Upper lobe of left lung (tissue), 6 donors: ENCODE results near the gene FBXL17. TPM values are rescaled to one million over a fixed set of nuclear protein-coding genes. Genes with fewer than 3 reads are reported as not detected.

Experiments
- ATAC-seq, 2 donors: fragments of 200-7000 bp; cut with Tn5 transposase; one replicate each; pipeline ENCODE4 v1.9.1; 2022; ENCODE audit warnings: mild to moderate bottlenecking in 2 of 2, moderate library complexity in 2 of 2; ENCODE audit not compliant: low FRiP score in 2 of 2
- DNase-seq, 2 donors: peaks; one replicate each; pipeline ENCODE4 v3.0.0-alpha.2; 2019 to 2020
- H3K27ac ChIP-seq, 4 donors: fragments of 200-600 bp; sonication (generic); one replicate each; pipeline ENCODE4 v1.5.1; 2016 to 2019
- H3K27me3 ChIP-seq, 4 donors: fragments of 200-600 bp; sonication (generic); one replicate each; pipeline ENCODE4 v1.5.1; 2017 to 2019
- H3K36me3 ChIP-seq, 4 donors: fragments of 200-600 bp; sonication (generic); one replicate each; pipeline ENCODE4 v1.5.1; 2016 to 2019
- H3K4me1 ChIP-seq, 4 donors: fragments of 200-600 bp; sonication (generic); one replicate each; pipeline ENCODE4 v1.5.1; 2018 to 2019
- H3K4me3 ChIP-seq, 4 donors: fragments of 200-600 bp; sonication (generic); one replicate each; pipeline ENCODE4 v1.5.1; 2017 to 2019; ENCODE audit warnings: mild to moderate bottlenecking in 2 of 4, moderate library complexity in 1 of 4
- H3K9me3 ChIP-seq, 4 donors: fragments of 200-600 bp; sonication (generic); one replicate each; pipeline ENCODE4 v1.5.1; 2018 to 2019
- CTCF ChIP-seq, 6 experiments: fragments of 450-650 bp in 4 of 6; fragments of 200-600 bp in 2 of 6; sonication (generic) in 2 of 6; IDR thresholded peaks; one replicate each; pipeline ENCODE4 v1.5.1; 2016 to 2019; ENCODE audit warnings: antibody characterized with exemption in 6 of 6
- EP300 ChIP-seq, 4 donors: sonication (generic); formaldehyde crosslinking; IDR thresholded peaks; one replicate each; pipeline ENCODE4 v1.5.1; 2017; ENCODE audit warnings: antibody characterized with exemption in 4 of 4, control low read depth in 2 of 4
- POLR2A ChIP-seq, 4 donors: fragments of 450-650 bp; IDR thresholded peaks; one replicate each; pipeline ENCODE4 v1.5.1; 2016 to 2017; ENCODE audit warnings: antibody characterized with exemption in 4 of 4, mild to moderate bottlenecking in 2 of 4
- POLR2AphosphoS5 ChIP-seq, 2 donors: sonication (generic); formaldehyde crosslinking; IDR thresholded peaks; one replicate each; pipeline ENCODE4 v1.5.1; 2017; ENCODE audit warnings: antibody characterized with exemption in 2 of 2
- WGBS, 2 donors: methylation state at CpG; one replicate each; pipeline ENCODE4 v1.1.5; 2017 to 2018; 5-methylcytosine and 5-hydroxymethylcytosine counted together
- total RNA-seq, 6 donors: library from RNA; depleted of rRNA in 4 of 6; stranded (reverse); fragments of >200 nt in 4 of 6; gene quantifications; one replicate each; pipeline versions ENCODE4 v1.1.0 to v1.2.1, GENCODE V29; 2016 to 2021
- donor health status: DM: no; HTN: no; CAD: no; lungs with moderate emphysema.
- donor health status: DM: no; HTN: yes; CAD: no; lungs with severe emphysema.

The FBXL17 gene
- total RNA-seq, 6 donors from 2014 or later: 10.0 to 47.1 (median 16.9) TPM

GRCh38 chr5:107964722-107965121 lies 417.2 kb downstream of the FBXL17 start:
- H3K27me3 ChIP-seq: no peaks in the 10 kb centered on the region
- ATAC-seq: no peak
- H3K4me1 ChIP-seq: no peaks in the 10 kb centered on the region
- H3K27ac ChIP-seq: no peak overlapping the region
- TF ChIP-seq POLR2AphosphoS5 (IDR thresholded peaks at IDR 0.05) (no peak), CTCF (IDR thresholded peaks at IDR 0.05) (no peak), EP300 (IDR thresholded peaks at IDR 0.05) (no peak), POLR2A (IDR thresholded peaks at IDR 0.05) (no peak)
- H3K4me3 ChIP-seq: no peak overlapping the region
- WGBS, 2 donors: 94 to 97% methylated on average over 1 of the region's 1 CpG
- H3K36me3 ChIP-seq: no peaks in the 10 kb centered on the region
- no peak for DNase-seq
- no peaks in the 10 kb centered on the region for H3K9me3 ChIP-seq

- Histone ChIP-seq H3K4me1 (no peaks in the 10 kb centered on the region), H3K9me3 (no peaks in the 10 kb centered on the region), H3K27me3 (no peaks in the 10 kb centered on the region), H3K27ac (no peak overlapping the region), H3K4me3 (no peak overlapping the region), H3K36me3 (no peaks in the 10 kb centered on the region)
- ATAC-seq: no peak
- no peak for TF ChIP-seq POLR2A (IDR thresholded peaks at IDR 0.05)
- TF ChIP-seq EP300 (IDR thresholded peaks at IDR 0.05): no peak
- TF ChIP-seq POLR2AphosphoS5 (IDR thresholded peaks at IDR 0.05): no peak
- TF ChIP-seq CTCF (IDR thresholded peaks at IDR 0.05): no peak
- 93 to 95% methylated on average over 4 of the region's 4 CpGs for WGBS, 2 donors
- DNase-seq: no peak
Measured at GRCh38 chr5:107959573-107960279, 422.2 kb downstream of the FBXL17 start.

DNA sequence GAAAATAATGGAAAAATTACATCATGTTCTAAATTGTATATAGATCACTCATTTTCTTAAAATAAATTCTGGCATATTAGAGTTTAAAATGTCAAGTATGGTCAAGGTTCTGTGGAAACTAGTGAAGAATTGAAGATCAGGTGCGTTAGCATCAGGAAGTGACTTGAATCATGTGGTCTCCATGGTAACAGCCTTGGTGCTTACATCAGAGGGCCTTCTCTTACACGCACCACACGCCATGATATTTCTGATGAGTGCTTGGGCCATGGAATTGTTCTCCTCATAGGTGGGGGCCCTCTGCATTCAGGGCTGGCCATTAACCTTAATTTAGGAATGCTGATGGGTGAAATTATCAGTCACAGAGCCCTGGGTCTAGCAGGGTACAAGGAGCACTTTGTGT lies 423.0 kb downstream of the FBXL17 start:
- TF ChIP-seq CTCF (IDR thresholded peaks at IDR 0.05): no peak
- TF ChIP-seq POLR2A (IDR thresholded peaks at IDR 0.05): no peak
- no peak for TF ChIP-seq EP300 (IDR thresholded peaks at IDR 0.05)
- no peak for TF ChIP-seq POLR2AphosphoS5 (IDR thresholded peaks at IDR 0.05)
- no peak overlapping the region for H3K4me3 ChIP-seq
- WGBS, 2 donors: 92 to 95% methylated on average over 3 of the region's 3 CpGs
- H3K36me3 ChIP-seq: no peaks in the 10 kb centered on the region
- ATAC-seq (no peak), DNase-seq (no peak)
- H3K4me1 ChIP-seq: no peaks in the 10 kb centered on the region
- H3K9me3 ChIP-seq: no peaks in the 10 kb centered on the region
- H3K27ac ChIP-seq: no peak overlapping the region
- no peaks in the 10 kb centered on the region for H3K27me3 ChIP-seq

- no peak for DNase-seq
- Histone ChIP-seq H3K9me3 (no peaks in the 10 kb centered on the region), H3K4me1 (no peaks in the 10 kb centered on the region), H3K4me3 (no peak overlapping the region), H3K27ac (no peak overlapping the region), H3K36me3 (no peaks in the 10 kb centered on the region), H3K27me3 (no peaks in the 10 kb centered on the region)
- no peak for ATAC-seq
- WGBS, 2 donors: 98% methylated on average over 3 of the region's 3 CpGs
- TF ChIP-seq POLR2A (IDR thresholded peaks at IDR 0.05) (no peak), CTCF (IDR thresholded peaks at IDR 0.05) (no peak), POLR2AphosphoS5 (IDR thresholded peaks at IDR 0.05) (no peak), EP300 (IDR thresholded peaks at IDR 0.05) (no peak)
Measured at GRCh38 chr5:107958432-107958831, 423.5 kb downstream of the FBXL17 start.

DNA sequence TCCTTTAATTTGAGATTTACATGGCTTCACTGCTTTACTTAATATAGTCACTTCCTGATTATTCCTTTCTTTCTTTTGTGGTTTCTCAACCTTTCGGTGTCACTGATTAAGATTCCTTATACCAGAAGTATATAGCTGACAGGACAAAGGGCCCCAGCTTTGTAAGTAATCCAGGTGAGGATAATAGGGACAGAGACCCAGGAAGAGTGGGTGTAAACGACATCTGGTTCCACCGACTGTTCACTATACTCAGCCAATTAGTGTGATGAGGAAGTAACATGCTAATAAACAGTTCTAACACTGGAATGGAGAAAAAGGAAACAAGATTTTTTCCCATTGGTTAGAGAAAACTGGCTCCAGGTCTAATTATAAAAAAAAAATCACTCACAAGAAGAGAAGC lies 424.8 kb downstream of the FBXL17 start:
- Histone ChIP-seq H3K27me3 (no peaks in the 10 kb centered on the region), H3K4me1 (no peaks in the 10 kb centered on the region), H3K9me3 (no peaks in the 10 kb centered on the region), H3K27ac (no peak overlapping the region), H3K36me3 (no peaks in the 10 kb centered on the region), H3K4me3 (no peak overlapping the region)
- DNase-seq (no peak), ATAC-seq (no peak)
- TF ChIP-seq EP300 (IDR thresholded peaks at IDR 0.05) (no peak), POLR2A (IDR thresholded peaks at IDR 0.05) (no peak), CTCF (IDR thresholded peaks at IDR 0.05) (no peak), POLR2AphosphoS5 (IDR thresholded peaks at IDR 0.05) (no peak)
- 74 to 76% methylated on average over 3 of the region's 3 CpGs for WGBS, 2 donors
